T-cell (primary cell): Measurements from ENCODE around the gene RNF10. TPM values are rescaled to one million over a fixed set of nuclear protein-coding genes. Genes with fewer than 3 reads are reported as not detected.
A peak's percentile ranks its signal among the peaks of the same experiment; 100 is the strongest.

Experiments used
- ATAC-seq, 4 experiments: fragments of 200-7000 bp in 3 of 4; fragments of 150-1000 bp in 1 of 4; cut with Tn5 transposase; replicated peaks in 1 of 4; 1 replicate in 3 of 4; 2 replicates in 1 of 4; pipeline ENCODE4 v1.10.0; 2021; ENCODE audit warnings: moderate library complexity in 3 of 4, mild to moderate bottlenecking in 2 of 4, moderate number of reproducible peaks in 1 of 4
- CTCF ChIA-PET, 2 donors: fragments of 300-600 bp; sonication (Branson Sonifier 250); formaldehyde crosslinking; loops; one replicate each; lab custom pipeline; 2022; ENCODE audit warnings: antibody characterized with exemption in 2 of 2; lab: Charles Lee
- POLR2A ChIA-PET, 2 donors: fragments of 300-600 bp; sonication (Branson Sonifier 250); formaldehyde crosslinking; loops; one replicate each; lab custom pipeline; 2022; ENCODE audit warnings: antibody characterized with exemption in 2 of 2; lab: Charles Lee
- DNase-seq, 35 experiments: peaks; one replicate each; pipeline versions ENCODE4 v3.0.0 to v3.0.0-alpha.2; 2013 to 2023
- H3K27ac ChIP-seq: one replicate; pipeline ENCODE4 v1.5.1; 2013; ENCODE audit warnings: low read length
- H3K27me3 ChIP-seq, 2 experiments: replicated peaks in 1 of 2; 1 replicate in 1 of 2; 2 replicates in 1 of 2; pipeline versions ENCODE4 v1.6.1 to v1.7.0; 2013; ENCODE audit warnings: low read length in 1 of 2, mixed read lengths in 1 of 2; ENCODE audit not compliant: control insufficient read depth in 2 of 2, insufficient read depth in 2 of 2; ENCODE audit errors: extremely low read depth in 1 of 2
- H3K36me3 ChIP-seq, 2 donors: 1 replicate in 1 of 2; 2 replicates in 1 of 2; pipeline versions ENCODE4 v1.6.1 to v1.7.0; 2013; ENCODE audit warnings: low read length in 1 of 2; ENCODE audit not compliant: control insufficient read depth in 2 of 2, insufficient read depth in 1 of 2; ENCODE audit errors: extremely low read depth in 1 of 2
- H3K4me1 ChIP-seq, 2 experiments: 1 replicate in 1 of 2; 2 replicates in 1 of 2; pipeline versions ENCODE4 v1.6.1 to v1.7.0; 2013; ENCODE audit warnings: low read length in 2 of 2, mixed read lengths in 1 of 2; ENCODE audit not compliant: insufficient read depth in 2 of 2, control insufficient read depth in 1 of 2; ENCODE audit errors: extremely low read depth in 1 of 2
- H3K4me3 ChIP-seq, 2 donors: 1 replicate in 1 of 2; 2 replicates in 1 of 2; pipeline versions ENCODE4 v1.5.1 to v1.7.0; 2013; ENCODE audit warnings: mild to moderate bottlenecking in 2 of 2, low read length in 1 of 2, moderate library complexity in 1 of 2; ENCODE audit not compliant: control insufficient read depth in 1 of 2; ENCODE audit errors: extremely low read depth in 1 of 2
- H3K9me3 ChIP-seq: 2 replicates; pipeline ENCODE4 v1.7.0; 2013
- H3K27ac Mint-ChIP-seq, 2 donors: one replicate each; pipeline ENCODE4 v1.8.0; 2020 to 2021; ENCODE audit warnings: mild to moderate bottlenecking in 2 of 2, mixed read lengths in 2 of 2
- H3K27me3 Mint-ChIP-seq, 2 donors: one replicate each; pipeline ENCODE4 v1.8.0; 2021 to 2022; ENCODE audit warnings: mixed read lengths in 2 of 2
- H3K36me3 Mint-ChIP-seq: one replicate; pipeline ENCODE4 v1.8.0; 2021; ENCODE audit warnings: mixed read lengths
- H3K4me1 Mint-ChIP-seq, 3 donors: one replicate each; pipeline ENCODE4 v1.8.0; 2020 to 2022; ENCODE audit warnings: mixed read lengths in 3 of 3, mild to moderate bottlenecking in 1 of 3
- H3K4me3 Mint-ChIP-seq, 3 donors: one replicate each; pipeline ENCODE4 v1.8.0; 2020 to 2022; ENCODE audit warnings: mild to moderate bottlenecking in 3 of 3, mixed read lengths in 3 of 3, moderate library complexity in 3 of 3
- H3K9me3 Mint-ChIP-seq, 3 donors: one replicate each; pipeline ENCODE4 v1.8.0; 2020 to 2022; ENCODE audit warnings: mixed read lengths in 3 of 3
- WGBS: methylation state at CpG from one replicate; pipeline ENCODE4 v1.1.5; 2013; ENCODE audit warnings: missing lambda C conversion rate; ENCODE audit not compliant: insufficient coverage; 5-methylcytosine and 5-hydroxymethylcytosine counted together
- total RNA-seq, 35 experiments: library from RNA in 6 of 35; stranded (reverse) in 6 of 35; fragments of 120-200 nt in 1 of 35; gene quantifications; one replicate each; pipeline versions ENCODE4 v1.2.1 to v1.2.4 and lab custom pipeline; 2013 to 2026

The RNF10 gene
- total RNA-seq, 5 donors from 2014 or later (not counting 1 experiment from before 2014, with no cell fraction given), result 204 to 348 (median 222) TPM

DNA sequence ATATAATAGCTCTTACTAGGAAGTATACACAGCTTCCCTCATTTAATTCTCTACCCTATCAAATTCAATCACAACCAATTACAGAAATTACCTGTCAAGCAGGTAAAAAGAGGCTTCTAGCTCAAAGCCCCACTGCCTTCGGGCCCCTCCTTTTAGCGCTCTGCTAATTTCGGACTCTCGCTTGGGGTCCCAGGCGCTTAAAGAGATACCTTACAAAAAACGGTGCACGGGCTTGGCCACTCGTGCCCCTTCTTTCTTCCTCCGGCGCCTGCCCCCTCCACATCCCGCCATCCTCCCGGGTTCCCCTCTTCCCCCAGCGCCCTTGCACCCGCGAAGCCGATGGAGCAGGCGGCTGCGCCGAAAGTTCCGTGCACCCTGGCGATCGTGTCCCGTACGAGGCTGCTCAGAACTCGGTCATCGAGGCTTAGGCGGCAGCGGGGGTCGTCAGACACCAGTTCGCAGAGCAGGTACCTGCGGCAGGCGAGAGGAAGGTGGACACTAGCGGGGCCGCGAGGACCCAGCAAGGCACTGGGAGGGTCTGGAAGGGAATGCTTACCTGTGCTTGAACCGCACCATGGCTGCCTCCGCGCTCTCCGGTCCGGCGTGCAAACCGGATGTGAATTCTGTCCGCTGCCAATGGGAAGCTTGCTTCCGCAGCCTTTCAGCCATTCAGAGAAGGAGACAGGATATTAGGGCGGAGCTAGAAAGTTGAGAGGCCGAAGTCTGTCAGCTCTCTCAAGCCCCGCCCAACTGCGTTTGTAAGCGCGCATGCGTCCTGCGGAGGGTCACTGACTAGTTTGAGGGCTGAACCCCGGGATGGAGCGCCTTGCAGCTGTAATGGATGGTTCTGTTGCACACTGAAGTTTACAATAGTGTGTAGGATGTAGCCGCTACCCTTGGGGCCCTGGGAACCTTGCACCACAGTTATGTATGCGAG is 46.9 kb downstream of the RNF10 start, which contains the start of gene POP5:
Gene POP5 (minus strand): TSS at position 616 of the 937 bp plus-strand sequence. CDS start 40 bp downstream, at position 576.
- POLR2A ChIA-PET, result interaction anchor here (0.5 to 1.6 kb wide), 10 partner anchors 10 to 229 kb away, joined by 3 to 9 read pairs (median 4); a partner anchor contains a TSS
- Histone ChIP-seq H3K4me3 (peak within 1 kb of the TSS; percentile 88 to 95), H3K27me3 (peaks cover 2 to 24% of the 10 kb centered on the region in 2 experiments), H3K36me3 (peaks cover 12 to 34% of the 10 kb centered on the region in 2 donors), H3K4me1 (peaks cover 4 to 32% of the 10 kb centered on the region in 2 experiments), H3K9me3 (no peaks in the 10 kb centered on the region), H3K27ac (peak within 1 kb of the TSS; percentile 57)
- DNase-seq, result peak; percentile 76 to 96 (median 86)
- Mint-ChIP-seq H3K4me3 (peak within 1 kb of the TSS; percentile 97 to 98 (median 97)), H3K4me1 (peaks cover 38 to 40% (median 39%) of the 10 kb centered on the region in 3 donors), H3K27me3 (peaks cover 0 to 7% of the 10 kb centered on the region in 2 donors), H3K9me3 (no peaks in the 10 kb centered on the region), H3K36me3 (peaks cover 12% of the 10 kb centered on the region), H3K27ac (peak within 1 kb of the TSS; percentile 91 to 93)
- whole genome bisulfite sequencing, result under 1% methylated on average over 52 of the region's 56 CpGs
- CTCF ChIA-PET, result interaction anchor here (0.5 to 1.9 kb wide), 23 partner anchors 10 to 999 kb away, joined by 3 to 13 read pairs (median 4); partner anchors contain the start of genes COX6A1 (in 1 of the 2), GATC (in 1 of the 2), RPLP0 (in 1 of the 2) and SIRT4 (in 1 of the 2)
- peak; percentile 92 to 95 (median 94) for ATAC-seq

DNA sequence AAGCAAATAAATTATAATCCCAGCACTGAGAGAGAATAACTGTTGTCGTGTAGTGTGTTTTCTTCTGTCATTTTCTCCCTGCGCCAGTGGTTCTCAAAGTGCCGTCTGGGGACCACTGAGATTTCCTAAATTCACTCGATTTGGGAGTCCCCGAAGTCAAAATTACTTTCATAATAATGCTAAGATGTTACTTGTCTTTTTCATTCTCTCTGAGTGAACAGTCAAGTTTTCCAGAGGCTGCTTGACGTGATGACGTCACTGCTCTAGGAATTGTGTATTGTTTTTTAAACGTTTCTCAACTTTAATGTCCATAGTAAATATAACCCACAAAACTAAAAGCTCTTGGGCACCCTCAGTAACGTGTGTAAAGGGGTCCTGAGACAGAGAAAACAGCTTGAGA is 47.8 kb downstream of the RNF10 start:
- peak overlapping the region; percentile 88 to 95 for H3K4me3 ChIP-seq
- peaks cover 2 to 29% of the 10 kb centered on the region in 2 experiments for H3K27me3 ChIP-seq
- Mint-ChIP-seq H3K4me3 (peak overlapping the region; percentile 97 to 98 (median 97)), H3K4me1 (peaks cover 38 to 40% (median 39%) of the 10 kb centered on the region in 3 donors), H3K27ac (peak overlapping the region; percentile 91 to 93), H3K36me3 (peaks cover 5% of the 10 kb centered on the region), H3K9me3 (no peaks in the 10 kb centered on the region), H3K27me3 (peaks cover 0 to 7% of the 10 kb centered on the region in 2 donors)
- peaks cover 4 to 32% of the 10 kb centered on the region in 2 experiments for H3K4me1 ChIP-seq
- H3K27ac ChIP-seq, result peak overlapping the region; percentile 57
- no peak for ATAC-seq
- H3K36me3 ChIP-seq, result peaks cover 4 to 24% of the 10 kb centered on the region in 2 donors
- POLR2A ChIA-PET, result interaction anchor here (0.5 to 1.6 kb wide), 4 partner anchors 11 to 153 kb away, joined by 3 to 4 read pairs (median 3); no protein-coding TSS in a partner anchor
- peak in 1 of 35 experiments; percentile 18 for DNase-seq
- H3K9me3 ChIP-seq, result no peaks in the 10 kb centered on the region
- CTCF ChIA-PET, result interaction anchor here (0.6 to 1.9 kb wide), 13 partner anchors 10 to 1261 kb away, joined by 3 to 13 read pairs (median 6); partner anchors contain the start of genes COX6A1 (in 1 of the 2), GATC (in 1 of the 2), MLEC (in 1 of the 2) and RPLP0 (in 1 of the 2)
- WGBS, result no CpG with 5 or more reads among the region's 9 CpGs

DNA sequence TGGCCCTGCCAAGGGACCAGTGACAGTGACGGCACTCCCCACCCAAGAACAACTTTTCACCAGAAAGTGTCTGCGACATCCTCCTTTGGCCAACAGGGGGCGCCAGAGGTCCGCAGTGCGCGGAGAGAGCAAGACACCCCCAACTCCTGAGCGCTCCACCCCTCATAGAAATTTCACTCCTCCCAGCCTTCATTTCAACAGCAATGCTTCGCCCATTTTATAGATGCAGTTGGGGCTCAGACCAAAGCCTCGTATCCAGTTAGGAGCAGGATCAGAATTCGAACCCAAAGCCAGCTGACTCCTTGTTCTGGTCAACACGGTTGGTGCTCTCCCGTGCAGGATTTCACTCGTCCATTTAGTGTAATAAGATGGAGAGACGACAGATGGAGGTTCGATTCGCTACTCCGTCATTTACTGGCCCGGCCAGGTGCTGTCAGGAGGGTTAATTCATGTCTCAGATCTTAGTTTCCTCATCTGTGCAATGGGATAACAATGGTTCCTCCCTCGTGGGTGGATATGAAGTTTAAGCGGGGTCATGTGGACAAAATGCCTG is 49.4 kb downstream of the RNF10 start:
- DNase-seq (peak; percentile 50 to 91 (median 77)), ATAC-seq (peak in 3 of 4 experiments; percentile 25 to 35 (median 31))
- H3K4me1 ChIP-seq, result peaks cover 4 to 32% of the 10 kb centered on the region in 2 experiments
- POLR2A ChIA-PET, result interaction anchor here in 1 of 2 donors (0.6 kb wide), 1 partner anchor 8 kb away, joined by 5 read pairs; no protein-coding TSS in a partner anchor
- no peaks in the 10 kb centered on the region for H3K9me3 ChIP-seq
- H3K4me3 ChIP-seq, result no peak overlapping the region
- peak overlapping the region in 1 of 2 donors; percentile 30 for H3K27ac Mint-ChIP-seq
- CTCF ChIA-PET, result interaction anchor here (0.7 to 1.9 kb wide), 6 partner anchors 31 to 388 kb away, joined by 3 to 9 read pairs (median 6); no protein-coding TSS in a partner anchor
- H3K27me3 Mint-ChIP-seq, result peaks cover 0 to 7% of the 10 kb centered on the region in 2 donors
- no peaks in the 10 kb centered on the region for H3K36me3 Mint-ChIP-seq
- 18% methylated on average over 17 of the region's 20 CpGs for WGBS
- H3K4me1 Mint-ChIP-seq, result peaks cover 38 to 40% (median 39%) of the 10 kb centered on the region in 3 donors
- H3K27me3 ChIP-seq, result peaks cover 2 to 29% of the 10 kb centered on the region in 2 experiments
- H3K9me3 Mint-ChIP-seq, result no peaks in the 10 kb centered on the region
- no peak overlapping the region for H3K27ac ChIP-seq
- peak overlapping the region; percentile 57 to 98 (median 80) for H3K4me3 Mint-ChIP-seq
- peaks cover 0 to 11% of the 10 kb centered on the region in 2 donors for H3K36me3 ChIP-seq

DNA sequence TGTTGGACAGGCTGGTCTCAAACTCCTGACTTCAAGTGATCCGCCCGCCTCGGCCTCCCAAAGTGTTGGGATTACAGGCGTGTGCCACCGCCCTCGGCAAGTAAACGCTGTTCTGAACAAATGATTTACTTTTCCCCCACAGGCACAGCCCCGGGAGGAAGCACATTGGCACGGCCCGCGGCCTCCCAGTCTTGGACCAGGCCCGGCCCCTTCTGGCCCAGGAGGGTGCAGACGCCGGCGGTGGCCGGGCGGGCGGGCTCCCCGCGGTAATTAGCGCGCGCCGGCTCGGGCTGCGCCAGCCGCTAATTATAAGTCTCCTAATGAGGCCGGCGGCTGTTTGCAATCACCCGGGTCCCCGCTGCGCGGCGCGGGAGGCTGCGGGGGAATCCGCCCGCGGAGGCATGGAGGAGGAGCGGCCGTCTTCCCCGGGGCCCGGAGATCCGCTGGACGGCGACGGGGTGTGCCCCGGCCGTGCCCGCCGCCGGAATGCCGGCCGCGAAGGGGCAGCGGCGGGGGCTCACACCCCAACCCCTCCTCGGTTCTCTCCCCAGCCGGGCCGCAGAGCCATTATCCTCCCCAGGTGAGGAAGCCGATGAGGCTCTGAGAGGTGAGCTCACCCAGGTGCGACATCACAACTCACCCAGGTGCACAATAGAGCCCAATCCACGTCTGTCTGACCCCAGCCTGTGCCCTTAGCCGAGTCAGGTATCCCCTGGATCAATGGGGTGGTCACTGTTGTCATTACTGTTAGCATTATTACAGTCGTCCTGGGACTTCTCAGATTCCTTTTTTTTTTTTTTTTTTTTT is 50.4 kb downstream of the RNF10 start:
- DNase-seq, result peak in 34 of 35 experiments; percentile 10 to 68 (median 42)
- ATAC-seq, result peak; percentile 19 to 28 (median 22)
- POLR2A ChIA-PET, result no interaction called here
- Mint-ChIP-seq H3K4me1 (peaks cover 34 to 39% (median 38%) of the 10 kb centered on the region in 3 donors), H3K36me3 (no peaks in the 10 kb centered on the region), H3K27ac (no peak overlapping the region), H3K27me3 (peaks cover 0 to 7% of the 10 kb centered on the region in 2 donors), H3K9me3 (no peaks in the 10 kb centered on the region), H3K4me3 (peak overlapping the region; percentile 57 to 98 (median 72))
- peaks cover 2 to 29% of the 10 kb centered on the region in 2 experiments for H3K27me3 ChIP-seq
- WGBS, result 4% methylated on average over 43 of the region's 65 CpGs
- peaks cover 4 to 32% of the 10 kb centered on the region in 2 experiments for H3K4me1 ChIP-seq
- H3K27ac ChIP-seq, result no peak overlapping the region
- peak overlapping the region in 1 of 2 donors; percentile 11 for H3K4me3 ChIP-seq
- CTCF ChIA-PET, result interaction anchor here in 1 of 2 donors (0.5 to 0.7 kb wide), 2 partner anchors 32 to 513 kb away, joined by 5 to 6 read pairs; no protein-coding TSS in a partner anchor
- no peaks in the 10 kb centered on the region for H3K9me3 ChIP-seq
- H3K36me3 ChIP-seq, result peaks cover 0 to 1% of the 10 kb centered on the region in 2 donors

DNA sequence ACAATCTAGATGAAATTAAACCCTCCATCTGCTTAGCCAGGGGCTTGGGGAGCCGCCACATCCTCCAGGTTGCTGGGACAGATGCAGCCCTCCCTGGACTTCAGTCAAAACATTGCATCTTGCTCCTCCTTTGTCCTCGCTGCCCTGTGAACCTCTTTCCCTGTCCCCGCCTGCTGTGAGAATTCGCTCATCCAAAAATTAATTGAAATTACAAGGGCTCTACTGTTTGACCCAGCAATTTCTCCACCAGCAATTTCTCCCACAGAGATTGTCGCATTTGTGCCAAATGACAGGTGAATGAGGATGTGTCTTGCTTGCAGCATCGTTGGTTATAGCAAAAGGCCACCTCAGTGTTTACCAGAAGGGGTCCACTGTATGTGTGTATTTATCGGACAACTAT is 52.0 kb downstream of the RNF10 start:
- no peaks in the 10 kb centered on the region for H3K36me3 Mint-ChIP-seq
- H3K4me3 Mint-ChIP-seq, result peak overlapping the region in 1 of 3 donors; percentile 98
- no peak overlapping the region for H3K27ac Mint-ChIP-seq
- no peak for ATAC-seq
- Histone ChIP-seq H3K27me3 (peaks cover 2 to 29% of the 10 kb centered on the region in 2 experiments), H3K4me3 (no peak overlapping the region), H3K27ac (no peak overlapping the region), H3K9me3 (no peaks in the 10 kb centered on the region), H3K36me3 (no peaks in the 10 kb centered on the region), H3K4me1 (peaks cover 0 to 26% of the 10 kb centered on the region in 2 experiments)
- 100% methylated on average over 1 of the region's 7 CpGs for WGBS
- peaks cover 0 to 7% of the 10 kb centered on the region in 2 donors for H3K27me3 Mint-ChIP-seq
- ChIA-PET CTCF (no interaction called here), POLR2A (no interaction called here)
- DNase-seq, result no peak
- no peaks in the 10 kb centered on the region for H3K9me3 Mint-ChIP-seq
- H3K4me1 Mint-ChIP-seq, result peaks cover 20 to 24% (median 24%) of the 10 kb centered on the region in 3 donors
